HL-60/S4 treated with retinoic acid at 250 ng/mL for 4 days and 3 days (cell line): ENCODE data around the gene TAGLN3.

ENCODE experiments used
- in situ Hi-C: fragments of 300-500 bp; cut with MboI; formaldehyde crosslinking; loops from 2 replicates; pipeline ENCODE4 v1.7.0; 2022; ENCODE audit warnings: low sequenced_read_pairs

Gene TAGLN3

DNA sequence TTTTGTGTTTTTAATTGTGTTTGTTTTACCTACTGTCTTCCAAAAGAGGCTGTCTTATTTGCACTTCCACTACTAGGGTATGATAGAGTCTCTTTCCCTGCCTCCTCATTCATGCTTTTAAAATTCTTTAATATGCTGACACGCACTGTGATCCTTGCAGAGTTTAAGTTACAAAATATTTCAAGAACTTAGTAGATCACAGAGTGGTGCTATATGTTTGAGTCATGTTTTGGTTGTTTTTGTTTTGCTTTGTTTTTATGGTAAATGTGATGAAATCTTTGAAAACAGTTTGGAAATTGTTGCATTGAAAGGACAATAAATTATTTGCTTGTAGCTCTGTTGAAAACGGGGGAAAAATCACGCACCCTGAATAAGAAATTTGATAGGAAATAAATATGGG lies 25.8 kb upstream of the TAGLN3 start:
- in situ Hi-C loops = loop anchor here (25.0 kb wide), 1 partner anchor 261 kb away; no protein-coding TSS in a partner anchor

DNA sequence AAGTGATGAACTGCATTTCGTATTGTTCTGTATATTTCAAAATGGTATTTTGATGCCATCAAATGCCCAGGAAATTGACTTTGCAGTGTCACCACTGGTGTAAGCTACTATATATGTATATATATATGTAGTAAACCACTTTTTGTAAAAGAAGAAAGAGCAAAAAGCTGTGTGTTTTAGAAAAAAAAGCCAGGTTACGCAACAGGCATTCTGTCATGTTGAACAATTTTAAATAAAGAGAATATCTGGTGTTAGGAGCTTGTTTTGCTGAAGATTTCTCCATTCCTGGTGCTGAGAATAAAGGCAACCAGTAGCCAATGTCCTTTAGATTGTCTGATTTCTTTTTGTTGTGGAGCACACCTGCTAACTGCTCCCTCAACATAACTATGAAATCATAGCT lies 23.6 kb upstream of the TAGLN3 start:
- in situ Hi-C loops = no loop called here

DNA sequence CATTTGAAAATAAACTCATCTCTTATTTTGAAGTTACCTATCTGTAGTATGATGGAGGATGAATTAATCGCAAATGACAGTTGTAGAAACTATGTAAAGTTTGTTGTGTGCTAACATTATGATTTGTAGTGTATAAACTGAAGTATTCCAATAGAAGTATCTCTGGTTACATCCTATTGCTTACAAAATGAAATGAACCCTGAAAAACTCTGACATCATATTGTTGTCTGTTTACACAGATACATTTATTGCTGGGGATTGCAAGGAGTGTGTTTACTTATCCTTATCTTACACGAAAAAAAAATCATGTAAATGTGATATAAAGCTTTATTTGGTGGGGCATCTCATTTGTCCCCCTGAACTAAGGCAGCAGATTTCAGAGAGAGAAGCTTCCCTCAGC lies 22.5 kb upstream of the TAGLN3 start:
- in situ Hi-C loops = no loop called here

DNA sequence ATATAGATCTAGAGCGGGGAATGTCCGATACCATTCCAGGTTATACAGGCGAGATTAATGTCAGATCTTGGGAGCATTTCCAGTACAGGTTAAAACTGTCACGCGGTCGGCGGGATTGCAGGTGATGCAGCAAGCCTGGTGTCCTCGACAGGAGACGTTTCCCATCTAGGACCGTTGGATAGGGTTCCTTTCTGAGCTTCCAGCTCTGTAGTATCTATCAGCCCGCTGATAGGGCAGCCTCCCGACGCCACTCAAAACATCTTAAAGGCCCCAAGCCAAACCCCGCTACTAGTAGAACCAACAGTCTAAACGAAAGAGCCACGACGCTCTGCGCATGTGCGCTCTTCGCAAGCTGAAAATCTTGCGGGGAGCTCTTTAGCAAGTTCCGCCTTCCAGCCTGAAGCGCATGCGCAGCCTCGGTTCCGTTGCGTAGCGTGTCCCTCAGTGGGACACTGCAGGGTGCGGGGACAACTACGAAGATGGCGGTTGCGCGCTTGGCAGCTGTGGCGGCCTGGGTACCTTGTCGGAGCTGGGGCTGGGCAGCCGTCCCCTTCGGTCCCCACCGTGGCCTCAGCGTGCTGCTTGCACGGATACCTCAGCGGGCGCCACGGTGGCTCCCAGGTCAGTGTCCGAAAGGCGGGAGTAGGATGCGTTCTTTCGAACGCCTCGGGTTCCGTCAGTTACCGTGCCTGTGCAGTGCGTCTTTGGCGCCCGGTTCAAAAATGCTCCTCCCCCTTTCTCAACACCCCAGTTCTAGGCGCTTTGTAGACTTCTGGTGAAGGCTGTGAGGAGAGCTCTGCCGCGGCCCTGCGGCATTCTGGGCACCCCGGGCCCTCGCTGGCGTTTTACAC lies 19.9 kb upstream of the TAGLN3 start, which contains the start of gene ABHD10:
TSS of gene ABHD10 (plus strand) at position 444 of the 851 bp plus-strand sequence. CDS start at position 480, 36 bp downstream.
- in situ Hi-C loops = no loop called here

DNA sequence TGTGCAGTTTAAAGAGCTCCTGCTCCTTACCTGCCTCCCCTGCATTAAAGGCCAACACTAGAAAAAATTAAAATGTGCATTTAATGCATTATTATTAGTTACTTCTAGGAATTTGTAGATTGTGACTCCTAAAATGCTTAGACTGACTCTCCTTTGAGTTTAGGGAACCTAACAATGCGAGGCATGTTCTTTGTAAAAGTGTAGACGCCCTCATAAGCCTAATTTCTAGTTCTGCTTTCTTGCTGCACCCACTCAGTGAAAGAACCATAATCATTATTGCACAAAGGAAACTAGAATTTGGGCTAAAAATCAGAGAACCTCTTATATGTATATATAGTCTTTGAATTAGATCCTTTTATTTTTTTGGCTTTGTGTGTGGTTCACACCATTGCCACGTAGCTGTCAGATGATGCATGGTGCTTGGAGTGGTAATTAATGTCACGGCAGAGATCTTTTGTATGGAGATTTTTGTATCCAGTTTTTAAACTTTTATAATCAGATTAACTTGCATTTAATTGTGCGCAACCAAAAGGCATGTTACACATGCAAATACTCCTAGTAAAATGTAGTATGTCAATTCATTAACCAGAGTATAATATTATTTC lies 19.2 kb upstream of the TAGLN3 start:
- in situ Hi-C loops = no loop called here

DNA sequence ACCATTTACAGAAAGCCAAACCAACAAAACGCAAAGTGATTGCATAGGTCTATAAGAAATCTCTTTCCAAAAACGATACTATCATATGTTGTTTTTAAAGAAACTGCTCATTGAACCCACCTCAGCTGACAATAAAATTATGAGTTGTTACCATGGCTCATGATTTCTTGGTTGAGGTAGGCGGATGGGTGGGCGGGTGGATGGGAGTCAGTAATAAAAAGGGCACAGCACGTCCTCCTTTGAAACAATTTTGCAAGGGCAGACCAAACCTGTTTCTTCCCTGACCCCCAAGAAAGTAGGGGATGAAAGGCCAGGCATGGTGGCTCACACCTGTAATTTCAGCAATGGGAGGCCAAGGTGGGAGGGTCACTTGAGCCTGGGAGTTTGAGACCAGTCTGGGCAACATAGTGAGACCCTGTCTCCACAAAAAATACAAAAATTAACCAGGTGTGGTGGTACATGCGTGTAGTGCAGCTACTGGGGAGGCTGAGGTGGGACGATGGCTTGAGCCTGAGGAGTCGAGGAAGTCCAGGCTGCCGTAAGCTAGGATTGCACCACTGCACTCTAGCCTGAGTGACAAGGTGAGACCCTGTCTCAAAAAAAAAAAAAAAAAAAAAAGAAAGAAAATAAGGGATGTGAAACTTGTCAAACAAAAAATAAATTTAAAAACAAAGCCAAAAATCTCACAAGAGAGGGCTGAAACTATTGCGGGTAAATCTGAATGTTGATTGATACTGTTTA lies 17.8 kb upstream of the TAGLN3 start:
- in situ Hi-C loops = no loop called here

DNA sequence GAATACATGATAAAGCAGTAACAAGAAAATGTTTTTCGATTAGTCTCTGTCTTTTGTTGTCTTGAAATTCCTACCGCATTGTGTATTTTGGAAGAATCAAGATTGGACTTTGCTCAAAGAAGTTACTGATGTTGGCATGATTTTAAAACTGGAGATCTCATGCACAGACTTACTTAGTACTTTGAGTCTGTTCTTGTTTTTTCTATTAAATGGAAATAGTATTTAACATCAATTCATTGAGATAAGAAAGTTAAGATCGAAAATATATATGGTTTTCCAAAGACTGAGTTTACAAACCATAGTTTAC lies 17.3 kb upstream of the TAGLN3 start:
- in situ Hi-C loops = no loop called here

DNA sequence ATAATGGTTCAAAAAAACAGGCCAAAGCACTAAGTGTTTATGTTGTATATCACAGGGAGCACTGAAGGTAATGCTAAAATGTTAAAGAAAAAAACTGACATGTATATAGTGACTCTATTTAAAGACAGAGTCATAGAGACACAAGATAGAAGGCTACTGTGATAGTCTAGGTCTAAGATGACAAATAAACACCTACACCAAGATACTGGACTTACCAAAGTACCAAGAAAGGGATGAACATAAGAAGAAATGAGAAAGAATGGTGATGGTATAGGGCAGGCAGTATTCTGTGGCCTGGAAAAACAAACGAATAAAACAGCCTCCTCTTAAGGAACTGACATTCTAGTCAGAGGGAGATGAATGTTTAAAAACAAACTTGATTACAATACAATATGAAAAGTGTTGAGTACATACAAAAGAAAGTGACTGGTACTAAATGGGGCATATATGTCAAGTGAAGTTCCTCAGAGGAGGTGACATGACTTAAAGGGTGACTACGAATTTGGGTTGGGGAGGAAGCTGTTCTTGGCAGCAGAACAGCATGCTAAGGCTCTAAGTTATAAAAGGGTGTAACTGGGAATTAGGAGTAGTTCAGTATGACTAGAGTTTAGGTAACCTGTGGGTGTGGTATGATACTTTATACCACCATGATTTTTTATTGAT lies 14.0 kb upstream of the TAGLN3 start:
- in situ Hi-C loops = no loop called here

DNA sequence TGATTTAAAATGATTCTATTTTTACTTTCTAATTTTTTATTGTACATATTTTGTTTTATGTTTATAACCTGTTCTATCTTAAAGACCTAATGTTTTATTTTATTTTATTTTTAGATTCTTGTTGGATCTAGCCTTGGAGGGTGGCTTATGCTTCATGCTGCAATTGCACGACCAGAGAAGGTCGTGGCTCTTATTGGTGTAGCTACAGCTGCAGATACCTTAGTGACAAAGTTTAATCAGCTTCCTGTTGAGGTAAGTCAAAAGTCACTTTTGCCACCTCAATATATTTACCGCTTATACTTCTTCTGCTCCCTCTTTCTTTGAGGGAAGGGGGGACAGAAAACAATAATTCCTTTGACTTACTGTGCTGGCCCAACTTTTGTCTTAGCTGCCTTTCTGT lies 11.9 kb upstream of the TAGLN3 start:
- in situ Hi-C loops = no loop called here

DNA sequence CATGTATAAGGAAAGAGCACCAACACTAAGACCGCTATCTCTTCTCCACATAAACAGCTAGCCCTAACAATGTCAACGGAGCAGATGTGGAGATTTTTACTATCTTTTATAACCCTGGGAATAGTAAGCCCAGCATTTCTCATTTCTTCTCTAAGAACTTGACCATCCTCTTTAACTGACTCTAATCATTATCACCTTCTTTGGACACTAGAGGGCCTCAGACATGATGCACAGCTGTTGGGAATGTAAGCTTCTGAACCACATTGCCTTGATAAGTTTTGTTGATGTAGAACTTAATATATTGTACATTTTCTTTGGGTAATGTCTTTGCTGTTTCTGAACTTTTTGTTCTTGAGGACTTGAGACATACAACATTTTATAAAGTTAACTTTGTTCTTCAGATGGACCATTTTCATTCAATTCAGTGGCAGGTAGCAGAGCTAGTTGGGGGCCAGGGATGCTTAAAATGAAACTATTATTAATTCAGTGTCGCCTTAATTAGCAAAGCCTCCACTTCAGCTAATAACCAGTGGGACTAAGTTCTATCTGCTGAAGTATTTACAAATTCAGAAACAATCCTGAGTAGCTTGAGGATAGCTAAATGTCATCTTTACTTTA lies 9.6 kb upstream of the TAGLN3 start:
- in situ Hi-C loops = no loop called here

DNA sequence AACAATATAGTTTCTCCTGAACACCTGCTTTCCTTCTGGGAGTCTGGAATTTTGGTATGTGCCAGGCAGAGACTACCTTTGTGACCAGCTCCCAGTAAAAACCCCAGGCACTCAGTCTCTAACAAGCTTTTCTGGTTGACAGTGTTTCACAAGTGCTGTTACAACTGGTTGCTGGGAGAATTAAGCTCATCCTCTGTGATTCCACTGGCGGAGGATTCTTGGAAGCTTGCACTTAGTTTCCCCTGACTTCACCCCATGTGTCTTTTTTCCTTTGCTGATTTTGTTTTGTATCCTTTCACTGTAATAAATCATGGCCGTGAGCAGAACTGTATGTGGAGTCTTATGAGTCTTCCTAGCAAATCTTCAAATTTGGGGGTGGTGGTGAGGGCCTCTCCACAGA lies 5.7 kb upstream of the TAGLN3 start:
- in situ Hi-C loops = no loop called here

DNA sequence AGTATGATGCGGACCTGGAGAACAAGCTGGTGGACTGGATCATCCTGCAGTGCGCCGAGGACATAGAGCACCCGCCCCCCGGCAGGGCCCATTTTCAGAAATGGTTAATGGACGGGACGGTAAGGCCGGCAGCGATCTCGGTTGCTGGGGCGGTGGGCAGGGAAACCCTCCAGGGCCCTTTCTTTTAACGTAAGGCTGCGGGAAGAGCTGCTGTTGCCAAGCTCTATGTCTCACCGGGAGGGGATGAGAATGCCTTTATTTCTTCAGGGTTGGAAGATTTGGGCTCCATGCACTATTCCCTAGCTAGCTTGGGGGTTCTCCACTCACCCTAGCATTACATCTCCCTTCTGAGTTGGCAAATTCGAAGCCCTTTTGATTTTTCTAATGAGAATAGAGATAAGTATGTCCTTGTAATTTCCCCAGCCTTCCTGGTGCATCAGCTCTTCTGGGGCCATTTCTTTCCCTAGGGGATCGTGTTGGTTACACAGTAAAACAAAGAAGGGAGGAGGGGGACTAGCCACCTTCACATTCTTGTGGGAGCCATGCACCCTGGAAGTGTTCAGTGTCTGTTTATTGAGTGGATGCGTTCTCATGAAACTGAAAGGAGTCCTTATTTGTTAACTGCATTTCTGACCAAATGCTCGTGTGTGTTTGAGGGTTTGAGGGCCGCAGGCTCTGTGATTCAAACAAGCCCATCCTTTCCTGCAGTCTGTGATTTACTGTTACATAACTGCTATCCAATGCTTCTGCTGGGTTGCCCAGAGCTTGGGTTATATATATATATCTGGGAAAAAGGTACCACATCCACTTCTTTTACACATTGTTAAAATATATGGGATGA lies 982 bp downstream of the TAGLN3 start:
- in situ Hi-C loops = no loop called here

DNA sequence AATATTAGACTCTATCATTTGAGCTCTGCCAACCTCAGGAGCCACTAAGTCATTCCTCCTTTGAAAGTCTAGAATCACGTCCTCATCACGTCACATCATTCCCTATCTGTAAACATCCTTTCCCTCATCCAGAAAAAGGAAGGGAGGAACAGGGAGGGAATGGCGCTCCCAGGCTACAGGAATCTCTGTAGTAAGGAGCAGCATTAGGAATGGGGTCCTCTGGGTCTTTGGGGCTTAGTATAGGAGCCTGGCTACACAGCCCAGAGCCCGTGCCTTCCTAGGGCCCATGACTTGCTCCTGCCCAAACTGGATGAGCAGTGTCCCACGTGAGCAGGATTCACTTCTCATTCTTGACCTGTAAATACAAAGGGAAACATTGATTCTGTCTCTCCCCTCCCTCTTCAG lies 1.6 kb downstream of the TAGLN3 start:
- in situ Hi-C loops = no loop called here

DNA sequence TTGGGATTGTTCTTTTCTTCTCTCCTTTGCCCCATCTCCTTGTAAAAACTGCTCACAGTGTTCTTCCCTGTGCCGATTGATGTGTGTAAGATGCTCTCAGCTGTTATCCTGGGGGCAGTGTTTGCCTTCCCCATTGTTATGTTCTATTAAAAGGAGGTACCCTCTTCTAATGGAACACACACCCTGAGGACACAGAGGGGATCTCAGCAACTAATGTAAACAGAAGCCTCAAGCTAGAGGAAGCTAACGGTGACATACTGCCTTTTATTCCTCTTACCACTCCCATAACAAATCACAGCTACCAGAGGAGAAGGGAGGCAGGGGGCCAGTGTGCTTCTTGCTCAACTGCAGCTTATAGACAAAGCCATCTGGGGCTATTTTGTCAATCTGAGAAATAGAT lies 2.2 kb downstream of the TAGLN3 start:
- in situ Hi-C loops = no loop called here

DNA sequence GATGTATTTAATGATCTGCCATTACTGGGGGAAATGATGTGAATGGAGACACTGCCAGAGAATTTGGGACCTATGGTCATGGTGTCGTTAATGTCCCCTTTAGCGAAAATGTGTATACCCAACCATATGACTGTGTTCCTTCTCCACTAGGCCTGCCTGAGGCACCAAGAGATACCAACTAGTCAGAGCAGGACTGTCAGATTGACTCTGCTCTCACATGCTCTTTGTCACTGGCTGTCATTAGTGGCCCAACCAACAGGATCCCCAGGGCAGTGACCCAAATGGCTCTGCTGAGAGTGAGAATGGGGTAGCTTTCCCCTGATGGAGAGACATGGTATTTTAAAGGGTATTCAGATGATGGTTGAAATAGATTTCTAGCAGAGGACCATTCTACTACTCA lies 2.8 kb downstream of the TAGLN3 start:
- in situ Hi-C loops = no loop called here

DNA sequence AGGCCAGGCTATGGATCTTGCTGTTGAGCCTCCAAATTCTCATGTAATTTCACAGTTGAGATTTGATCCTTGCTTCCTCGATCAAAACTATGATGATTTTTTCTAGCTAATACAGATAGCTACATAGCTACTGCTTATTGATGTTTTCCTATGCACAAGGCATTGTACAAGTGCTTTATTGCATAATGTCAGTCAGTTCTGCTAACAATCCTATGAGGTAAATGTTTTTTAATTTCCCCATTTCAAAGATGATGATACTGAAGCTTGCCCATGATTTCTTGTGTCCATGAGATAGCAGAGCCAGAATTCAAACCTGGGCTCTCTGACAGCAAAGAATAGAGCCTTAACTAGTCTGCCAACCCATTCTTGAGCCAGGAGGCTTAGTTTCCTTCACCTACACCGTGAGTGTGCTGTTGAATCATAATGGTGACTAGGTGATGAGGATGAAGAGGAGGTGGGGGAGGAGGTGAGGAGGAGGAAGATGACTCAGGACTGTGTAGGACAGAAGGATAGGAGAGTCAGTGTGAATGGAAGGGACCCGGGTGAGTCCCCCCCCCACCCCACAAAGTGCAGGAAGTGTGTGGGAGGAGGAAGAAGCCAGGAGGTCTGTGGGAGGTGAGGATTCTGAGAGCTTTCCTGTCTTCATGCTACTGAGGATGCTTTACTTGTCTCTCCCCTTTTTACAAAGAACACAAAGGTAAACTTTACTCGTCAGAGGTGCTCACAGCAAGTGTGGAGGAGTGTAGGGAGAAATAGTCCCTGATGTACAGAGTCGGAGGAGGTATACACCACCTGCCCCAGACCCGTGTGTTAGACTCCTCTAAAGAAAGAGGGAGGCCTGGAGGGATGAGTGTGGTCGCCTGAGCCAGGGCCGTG lies 3.6 kb downstream of the TAGLN3 start:
- in situ Hi-C loops = no loop called here

DNA sequence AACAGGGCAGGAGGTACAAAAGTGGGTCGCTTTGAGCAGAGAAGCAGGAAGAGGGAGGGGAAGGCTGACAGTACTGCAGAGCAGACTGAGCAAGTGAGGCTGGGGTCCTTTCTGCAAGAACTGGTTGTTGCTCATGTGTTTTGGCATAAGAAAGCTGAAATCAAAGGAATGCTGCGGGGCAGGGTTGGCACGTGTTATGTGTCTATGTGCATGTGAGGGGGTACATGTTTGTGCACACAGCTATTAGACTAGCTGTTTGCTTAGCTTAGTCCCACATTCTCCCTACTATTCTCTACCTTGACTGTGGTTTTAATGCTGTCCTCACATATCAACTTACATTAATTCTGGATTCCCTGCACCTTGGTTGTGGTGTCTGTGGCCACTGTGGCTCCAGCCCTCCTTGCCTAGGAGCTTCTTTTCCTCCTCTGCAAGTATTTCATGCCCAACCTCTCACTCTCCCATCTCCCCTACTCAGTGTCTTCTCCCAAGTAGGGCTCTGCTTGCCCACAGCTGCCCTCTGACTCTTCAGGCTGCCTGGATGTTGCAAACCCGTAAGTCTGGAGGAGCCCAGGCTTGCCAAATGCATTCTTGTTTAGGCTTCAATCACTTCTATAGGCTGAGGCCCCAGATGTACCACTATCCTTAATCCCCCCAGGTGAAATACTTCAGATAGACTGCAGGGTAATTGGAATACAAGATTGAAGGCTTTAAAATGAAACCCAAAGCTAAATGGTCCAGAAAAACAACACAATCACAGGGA lies 4.8 kb downstream of the TAGLN3 start:
- in situ Hi-C loops = no loop called here

DNA sequence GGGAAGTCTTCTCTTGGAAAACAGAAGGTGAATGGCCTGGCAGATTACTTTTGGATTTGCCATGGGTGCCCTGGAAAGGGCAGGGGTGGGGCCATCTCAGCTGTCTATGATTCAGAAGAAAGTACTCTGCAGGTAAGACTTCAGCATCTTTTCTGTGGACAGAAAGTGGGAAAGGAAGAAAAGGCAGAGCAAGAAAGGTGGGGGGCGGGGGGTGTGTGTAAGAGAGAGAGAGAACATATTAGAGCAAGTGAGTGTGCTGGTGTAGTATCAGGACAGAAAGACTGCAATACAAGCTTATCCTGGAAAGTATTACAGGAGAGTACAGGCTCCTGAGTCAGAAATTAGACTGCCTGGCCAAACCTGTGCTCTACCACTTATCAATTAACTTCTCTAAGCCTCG lies 5.5 kb downstream of the TAGLN3 start:
- in situ Hi-C loops = no loop called here
